Measurements from ENCODE around the gene USP50. TPM values are rescaled to one million over a fixed set of nuclear protein-coding genes. Genes with fewer than 3 reads are reported as not detected.

USP50 gene
- total and polyA plus RNA-seq, 4 donors = 0.42 to 0.93 TPM; not detected in 2

DNA sequence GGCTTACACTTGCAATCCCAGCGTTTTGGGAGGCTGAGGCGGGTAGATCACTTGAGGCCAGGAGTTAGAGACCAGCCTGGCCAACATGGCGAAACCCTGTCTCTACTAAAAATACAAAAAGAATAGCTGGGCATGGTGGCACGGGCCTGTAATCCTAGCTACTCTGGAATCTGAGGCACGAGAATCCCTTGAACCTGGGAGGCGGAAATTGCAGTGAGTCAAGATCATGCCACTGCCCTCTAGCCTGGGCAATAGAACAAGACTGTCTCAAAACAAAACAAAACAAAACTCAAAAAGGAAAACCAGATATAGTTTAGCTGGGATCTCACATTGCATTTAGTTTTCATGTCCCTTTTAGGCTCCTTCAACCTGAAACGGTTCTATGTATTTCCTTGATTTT lies 2.9 kb upstream of the USP50 start:
- H3K4me3 ChIP-seq (ENCODE audit: low read depth in 1 of 3, low read length in 3 of 3) = no peak overlapping the region
- H3K27me3 ChIP-seq (ENCODE audit: control insufficient read depth in 4 of 4, insufficient read depth in 4 of 4, low read length in 3 of 4) = no peaks in the 10 kb centered on the region
- TF ChIP-seq, protein P1, sequence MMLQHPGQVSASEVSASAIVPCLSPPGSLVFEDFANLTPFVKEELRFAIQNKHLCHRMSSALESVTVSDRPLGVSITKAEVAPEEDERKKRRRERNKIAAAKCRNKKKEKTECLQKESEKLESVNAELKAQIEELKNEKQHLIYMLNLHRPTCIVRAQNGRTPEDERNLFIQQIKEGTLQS (IDR thresholded peaks at IDR 0.05) = no peak
- TF ChIP-seq, protein P2, sequence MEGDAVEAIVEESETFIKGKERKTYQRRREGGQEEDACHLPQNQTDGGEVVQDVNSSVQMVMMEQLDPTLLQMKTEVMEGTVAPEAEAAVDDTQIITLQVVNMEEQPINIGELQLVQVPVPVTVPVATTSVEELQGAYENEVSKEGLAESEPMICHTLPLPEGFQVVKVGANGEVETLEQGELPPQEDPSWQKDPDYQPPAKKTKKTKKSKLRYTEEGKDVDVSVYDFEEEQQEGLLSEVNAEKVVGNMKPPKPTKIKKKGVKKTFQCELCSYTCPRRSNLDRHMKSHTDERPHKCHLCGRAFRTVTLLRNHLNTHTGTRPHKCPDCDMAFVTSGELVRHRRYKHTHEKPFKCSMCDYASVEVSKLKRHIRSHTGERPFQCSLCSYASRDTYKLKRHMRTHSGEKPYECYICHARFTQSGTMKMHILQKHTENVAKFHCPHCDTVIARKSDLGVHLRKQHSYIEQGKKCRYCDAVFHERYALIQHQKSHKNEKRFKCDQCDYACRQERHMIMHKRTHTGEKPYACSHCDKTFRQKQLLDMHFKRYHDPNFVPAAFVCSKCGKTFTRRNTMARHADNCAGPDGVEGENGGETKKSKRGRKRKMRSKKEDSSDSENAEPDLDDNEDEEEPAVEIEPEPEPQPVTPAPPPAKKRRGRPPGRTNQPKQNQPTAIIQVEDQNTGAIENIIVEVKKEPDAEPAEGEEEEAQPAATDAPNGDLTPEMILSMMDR (IDR thresholded peaks at IDR 0.05; ENCODE audit: low read depth, low read length, missing input control) = no peak
- no peak for TF ChIP-seq YY1 (IDR thresholded peaks at IDR 0.05)
- no peak for TF ChIP-seq REST (IDR thresholded peaks at IDR 0.05)
- TF ChIP-seq SP1 (IDR thresholded peaks at IDR 0.05) = no peak
- TF ChIP-seq HNF4G (IDR thresholded peaks at IDR 0.05) = no peak
- no peaks in the 10 kb centered on the region for H3K36me3 ChIP-seq (ENCODE audit: control insufficient read depth in 4 of 4, insufficient read depth in 3 of 4, low read depth in 1 of 4, low read length in 3 of 4)
- 91% methylated on average over 7 of the region's 7 CpGs for WGBS
- H3K9me3 ChIP-seq (ENCODE audit: control insufficient read depth in 4 of 4, low read length in 3 of 4) = no peaks in the 10 kb centered on the region
- H3K4me1 ChIP-seq (ENCODE audit: control insufficient read depth in 4 of 4, insufficient read depth in 4 of 4, low read length in 3 of 4) = no peaks in the 10 kb centered on the region
- no peak overlapping the region for H3K9ac ChIP-seq (ENCODE audit: low read depth in 1 of 2, low read length in 2 of 2)
- no peak for DNase-seq (ENCODE audit: low spot score)
- no peak overlapping the region for H3K27ac ChIP-seq (ENCODE audit: low read depth in 1 of 2, low read length in 2 of 2)

GRCh38 chr15:50544368-50544767 lies 2.1 kb downstream of the USP50 start:
- Histone ChIP-seq H3K27ac (ENCODE audit: low read depth in 1 of 2, low read length in 2 of 2) (no peak overlapping the region), H3K9ac (ENCODE audit: low read depth in 1 of 2, low read length in 2 of 2) (no peak overlapping the region), H3K36me3 (ENCODE audit: control insufficient read depth in 4 of 4, insufficient read depth in 3 of 4, low read depth in 1 of 4, low read length in 3 of 4) (no peaks in the 10 kb centered on the region), H3K4me3 (ENCODE audit: low read depth in 1 of 3, low read length in 3 of 3) (no peak overlapping the region), H3K27me3 (ENCODE audit: control insufficient read depth in 4 of 4, insufficient read depth in 4 of 4, low read length in 3 of 4) (no peaks in the 10 kb centered on the region), H3K4me1 (ENCODE audit: control insufficient read depth in 4 of 4, insufficient read depth in 4 of 4, low read length in 3 of 4) (no peaks in the 10 kb centered on the region), H3K9me3 (ENCODE audit: control insufficient read depth in 4 of 4, low read length in 3 of 4) (no peaks in the 10 kb centered on the region)
- no peak for DNase-seq (ENCODE audit: low spot score)
- whole genome bisulfite sequencing = 69% methylated on average over 5 of the region's 5 CpGs
- TF ChIP-seq YY1 (IDR thresholded peaks at IDR 0.05) (no peak), TAF1 (conservative IDR thresholded peaks at IDR 0.05) (no peak)
- TF ChIP-seq, protein P3, sequence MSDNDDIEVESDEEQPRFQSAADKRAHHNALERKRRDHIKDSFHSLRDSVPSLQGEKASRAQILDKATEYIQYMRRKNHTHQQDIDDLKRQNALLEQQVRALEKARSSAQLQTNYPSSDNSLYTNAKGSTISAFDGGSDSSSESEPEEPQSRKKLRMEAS (IDR thresholded peaks at IDR 0.05) = no peak

- H3K36me3 ChIP-seq (ENCODE audit: control insufficient read depth in 4 of 4, insufficient read depth in 3 of 4, low read depth in 1 of 4, low read length in 3 of 4) = no peaks in the 10 kb centered on the region
- H3K9ac ChIP-seq (ENCODE audit: low read depth in 1 of 2, low read length in 2 of 2) = no peak overlapping the region
- no peak overlapping the region for H3K27ac ChIP-seq (ENCODE audit: low read depth in 1 of 2, low read length in 2 of 2)
- no peak overlapping the region for H3K4me3 ChIP-seq (ENCODE audit: low read depth in 1 of 3, low read length in 3 of 3)
- WGBS = 92% methylated on average over 3 of the region's 3 CpGs
- H3K4me1 ChIP-seq (ENCODE audit: control insufficient read depth in 4 of 4, insufficient read depth in 4 of 4, low read length in 3 of 4) = no peaks in the 10 kb centered on the region
- no peak for DNase-seq (ENCODE audit: low spot score)
- no peaks in the 10 kb centered on the region for H3K27me3 ChIP-seq (ENCODE audit: control insufficient read depth in 4 of 4, insufficient read depth in 4 of 4, low read length in 3 of 4)
- H3K9me3 ChIP-seq (ENCODE audit: control insufficient read depth in 4 of 4, low read length in 3 of 4) = no peaks in the 10 kb centered on the region
- TF ChIP-seq HNF4A (conservative IDR thresholded peaks at IDR 0.05) (no peak), JUND (IDR thresholded peaks at IDR 0.05) (no peak), HNF4G (IDR thresholded peaks at IDR 0.05) (no peak), GABPA (IDR thresholded peaks at IDR 0.05 in 1 of 2, conservative IDR thresholded peaks at IDR 0.05 in 1 of 2) (no peak), REST (IDR thresholded peaks at IDR 0.05) (no peak), TAF1 (conservative IDR thresholded peaks at IDR 0.05) (no peak), RXRA (IDR thresholded peaks at IDR 0.05) (no peak), FOXA1 (IDR thresholded peaks at IDR 0.05) (no peak), SP1 (IDR thresholded peaks at IDR 0.05) (no peak), RAD21 (IDR thresholded peaks at IDR 0.05) (no peak)
- TF ChIP-seq, protein P3 (IDR thresholded peaks at IDR 0.05) = no peak
- TF ChIP-seq, protein P2 (IDR thresholded peaks at IDR 0.05; ENCODE audit: low read depth, low read length, missing input control) = no peak
Measured at GRCh38 chr15:50543556-50543955, 2.9 kb downstream of the USP50 start.
